Measurements from ENCODE around the gene VPS54.
"Not testable (repeated sequence)": the region's sequence is repeated elsewhere in the genome, so short reads cannot be mapped to it uniquely, and the experiment has no call there.

The VPS54 gene

GRCh38 chr2:63999049-63999448 lies 20.2 kb downstream of the VPS54 start:
- DNase-seq, result no peak
- intact Hi-C loops (cut with DNase I), result no loop called here

DNA sequence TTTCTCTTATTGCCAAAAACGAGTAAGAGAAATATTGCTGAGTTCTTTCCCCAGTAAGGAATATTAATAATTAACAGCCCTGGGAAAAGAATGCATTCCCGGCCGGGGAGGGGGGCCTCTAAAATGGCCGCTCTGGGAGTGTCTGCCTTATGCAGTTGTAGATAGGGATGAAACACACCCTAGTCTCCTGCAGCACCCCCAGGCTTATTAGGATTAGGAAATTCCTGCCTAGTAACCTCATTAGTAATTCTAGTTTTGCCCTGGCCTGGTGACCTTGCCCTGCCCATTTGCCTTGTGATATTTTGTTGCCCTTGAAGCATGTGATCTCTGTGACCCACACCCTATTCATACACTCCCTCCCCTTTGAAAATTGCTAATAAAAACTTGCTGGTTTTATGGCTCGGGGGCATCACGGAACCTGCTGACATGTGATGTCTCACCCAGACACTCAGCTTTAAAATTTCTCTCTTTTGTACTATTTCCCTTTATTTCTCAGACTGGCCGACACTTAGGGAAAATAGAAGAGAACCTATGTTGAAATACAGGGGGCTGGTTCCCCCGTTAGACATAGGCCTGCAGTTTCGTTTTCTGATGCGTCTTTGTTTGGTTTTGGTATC lies 22.5 kb downstream of the VPS54 start:
- intact Hi-C loops (cut with DNase I); DNase-seq: not testable (repeated sequence)

- intact Hi-C loops (cut with DNase I); DNase-seq: not testable (repeated sequence)
Measured at GRCh38 chr2:63994329-63995070, 24.7 kb downstream of the VPS54 start.

GRCh38 chr2:63993871-63994270 lies 25.4 kb downstream of the VPS54 start:
- peak in 1 of 42 donors; percentile 9 for DNase-seq
- intact Hi-C loops (cut with DNase I), result no loop called here

DNA sequence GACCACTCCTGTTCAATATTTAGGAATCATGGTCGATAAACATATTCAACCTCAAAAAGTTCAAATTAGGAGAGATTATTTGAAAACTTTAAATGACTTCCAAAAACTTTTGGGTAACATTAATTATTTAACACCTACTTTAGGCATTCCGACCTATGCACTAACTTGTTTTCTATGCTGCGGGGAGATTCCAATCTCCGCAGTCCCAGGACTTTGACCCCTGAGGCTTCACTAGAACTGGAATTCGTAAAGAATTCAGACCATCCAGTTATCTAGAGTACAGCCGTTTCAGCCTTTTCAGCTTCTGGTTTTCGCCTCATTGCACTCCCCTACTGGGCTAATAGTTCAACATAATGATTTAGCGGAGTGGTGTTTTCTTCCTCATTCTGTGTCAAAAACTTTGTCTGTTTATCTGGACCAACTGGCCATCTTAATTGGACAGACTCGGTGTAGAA lies 26.1 kb downstream of the VPS54 start:
- DNase-seq; intact Hi-C loops (cut with DNase I): not testable (repeated sequence)

- DNase-seq, result no peak
- intact Hi-C loops (cut with DNase I), result no loop called here
Measured at GRCh38 chr2:63992061-63992685, 27.1 kb downstream of the VPS54 start.

- DNase-seq; intact Hi-C loops (cut with DNase I): not testable (repeated sequence)
Measured at GRCh38 chr2:63991173-63991999, 27.8 kb downstream of the VPS54 start.

DNA sequence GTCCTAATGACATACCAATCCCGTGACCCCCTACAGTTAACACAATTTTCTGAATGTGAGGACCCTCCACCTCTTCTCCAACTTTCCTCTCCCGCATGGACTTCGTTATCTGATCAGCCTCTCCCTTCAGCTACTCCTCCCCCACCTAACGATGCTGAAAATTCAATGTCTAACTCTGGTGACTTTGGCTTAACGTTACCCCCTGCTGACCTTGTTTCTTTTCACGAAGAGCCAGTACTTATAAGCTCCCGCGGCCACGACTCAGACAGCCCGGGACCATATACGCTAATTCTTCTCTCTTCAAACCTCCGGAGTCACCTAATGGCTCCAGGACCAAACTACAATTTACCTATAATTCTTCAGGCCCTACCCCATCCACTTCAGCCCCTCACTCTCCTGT lies 29.2 kb downstream of the VPS54 start:
- intact Hi-C loops (cut with DNase I), result no loop called here
- no peak for DNase-seq

DNA sequence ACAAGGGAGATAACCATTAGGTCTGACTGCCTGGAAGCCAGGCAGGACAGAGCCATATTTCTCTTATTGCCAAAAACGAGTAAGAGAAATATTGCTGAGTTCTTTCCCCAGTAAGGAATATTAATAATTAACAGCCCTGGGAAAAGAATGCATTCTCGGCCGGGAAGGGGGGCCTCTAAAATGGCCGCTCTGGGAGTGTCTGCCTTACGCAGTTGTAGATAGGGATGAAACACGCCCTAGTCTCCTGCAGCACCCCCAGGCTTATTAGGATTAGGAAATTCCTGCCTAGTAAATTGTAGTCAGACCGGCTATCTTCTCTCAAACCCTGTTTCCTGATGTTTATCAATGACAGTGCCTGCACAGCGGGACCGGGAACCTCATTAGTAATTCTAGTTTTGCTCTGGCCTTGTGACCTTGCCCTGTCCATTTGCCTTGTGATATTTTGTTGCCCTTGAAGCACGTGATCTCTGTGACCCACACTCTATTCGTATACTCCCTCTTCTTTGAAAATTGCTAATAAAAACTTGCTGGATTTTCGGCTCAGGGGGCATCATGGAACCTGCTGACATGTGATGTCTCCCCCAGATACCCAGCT lies 30.3 kb downstream of the VPS54 start:
- intact Hi-C loops (cut with DNase I); DNase-seq: not testable (repeated sequence)

GRCh38 chr2:63984606-63985359 lies 34.4 kb downstream of the VPS54 start:
- intact Hi-C loops (cut with DNase I), result no loop called here
- DNase-seq, result no peak

DNA sequence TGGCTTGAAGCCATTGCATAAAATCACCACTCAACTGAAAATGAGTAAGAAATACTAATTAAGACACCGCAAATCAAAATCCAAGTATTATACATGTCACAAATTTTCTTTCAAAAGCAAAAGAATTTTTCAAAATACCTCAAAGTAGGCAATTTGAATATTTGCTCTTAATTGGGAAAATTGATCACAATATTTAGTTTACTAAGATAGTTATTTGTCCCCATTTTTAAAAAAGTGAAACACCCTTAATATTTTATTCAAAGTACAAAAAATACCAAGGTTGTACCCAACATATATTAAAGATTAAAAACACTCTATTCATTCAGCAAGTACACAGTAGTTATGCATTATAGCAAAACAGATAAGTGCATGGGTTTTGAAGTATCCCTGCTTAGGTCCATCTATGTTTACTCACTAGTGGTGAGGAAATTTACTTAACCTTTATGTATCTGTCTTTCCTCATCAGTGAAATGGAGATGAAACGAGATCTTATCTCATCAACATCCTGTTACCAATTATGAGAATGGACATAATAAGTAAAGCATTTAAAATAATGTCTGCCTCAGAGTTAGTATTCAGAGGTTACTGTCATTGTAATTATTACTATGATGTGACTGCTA lies 35.1 kb downstream of the VPS54 start:
- DNase-seq, result no peak
- intact Hi-C loops (cut with DNase I), result no loop called here

GRCh38 chr2:63982335-63982734 lies 36.9 kb downstream of the VPS54 start:
- no peak for DNase-seq

DNA sequence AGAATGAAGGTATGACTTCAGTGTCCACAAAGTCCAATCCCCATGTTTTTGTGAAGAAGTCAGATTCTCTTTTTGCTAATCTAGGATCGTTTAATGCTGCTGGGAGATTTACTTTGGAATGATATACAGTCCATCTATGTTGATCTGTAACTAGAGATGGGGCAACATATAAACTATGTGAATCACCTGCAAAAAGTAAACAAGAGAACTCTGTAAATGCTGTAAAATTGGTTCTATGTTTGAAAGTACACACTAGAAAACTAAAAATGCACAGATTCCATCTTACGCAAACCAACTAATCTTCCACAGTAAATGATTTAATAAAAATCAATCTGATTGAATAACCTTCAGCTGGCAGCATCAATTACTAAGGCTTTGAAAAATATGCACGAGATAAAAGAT lies 37.5 kb downstream of the VPS54 start:
- DNase-seq, result no peak
- intact Hi-C loops (cut with DNase I), result no loop called here

More at GRCh38 chr2:63982335-63982734, 36.9 kb downstream of the VPS54 start:
- intact Hi-C loops (cut with DNase I), result no loop called here

DNA sequence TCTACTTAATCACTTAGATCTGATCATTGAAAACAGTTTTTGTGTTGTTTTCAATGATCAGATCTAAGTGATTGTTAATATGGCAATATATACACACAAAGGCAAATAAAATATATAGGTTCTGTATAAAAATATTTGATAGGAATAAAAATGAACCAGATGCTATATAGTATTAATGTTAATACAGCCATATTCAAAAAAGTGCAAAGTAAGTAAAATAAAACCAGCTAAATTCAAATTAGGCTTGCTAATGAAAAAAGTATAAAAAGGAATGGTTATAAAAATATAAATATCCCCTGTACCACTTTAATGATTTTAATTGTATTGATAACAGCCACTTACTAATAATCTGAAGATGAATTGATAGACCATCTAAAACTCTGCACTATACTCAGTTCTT lies 38.4 kb downstream of the VPS54 start:
- no peak for DNase-seq
- intact Hi-C loops (cut with DNase I), result no loop called here

DNA sequence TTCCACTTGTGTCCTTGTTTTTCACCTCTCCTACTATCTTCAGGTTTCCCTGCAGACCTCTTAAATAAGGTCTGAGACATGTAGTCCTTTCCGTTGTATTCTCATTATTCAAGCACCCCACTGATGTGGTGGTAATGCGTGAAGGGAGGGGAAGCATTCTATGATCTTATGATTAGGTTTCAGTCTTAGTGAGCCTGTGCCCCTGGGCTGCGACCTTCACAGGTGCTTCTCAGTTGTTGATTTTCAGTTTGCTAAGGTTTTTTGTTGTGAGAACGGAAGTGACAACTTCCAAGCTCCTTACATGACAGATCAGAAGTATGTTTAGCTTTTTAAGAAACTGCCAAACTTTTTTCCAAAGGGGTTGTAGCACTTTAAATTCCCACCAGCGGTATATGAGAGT lies 41.3 kb downstream of the VPS54 start:
- no peak for DNase-seq
- intact Hi-C loops (cut with DNase I), result no loop called here

DNA sequence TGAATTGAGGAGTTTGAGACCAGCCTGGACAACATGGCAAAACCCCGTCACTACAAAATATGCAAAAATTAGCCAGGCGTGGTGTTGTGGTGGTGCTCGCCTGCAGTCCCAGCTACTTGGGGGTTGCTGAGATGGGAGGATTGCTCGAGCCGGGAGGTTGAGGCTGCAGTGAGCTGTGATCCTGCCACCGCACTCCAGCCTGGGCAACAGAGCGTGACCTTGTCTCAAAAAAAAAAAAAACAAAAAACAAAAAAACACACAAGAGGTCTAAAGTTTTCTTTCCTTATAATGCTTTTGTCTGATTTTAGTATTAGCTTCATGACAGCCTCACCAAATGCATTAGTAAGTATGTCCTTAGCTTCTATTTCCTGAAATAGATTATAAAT lies 43.1 kb downstream of the VPS54 start:
- DNase-seq, result no peak
- intact Hi-C loops (cut with DNase I), result no loop called here

- DNase-seq, result no peak
- intact Hi-C loops (cut with DNase I), result no loop called here
Measured at GRCh38 chr2:63975437-63976124, 43.6 kb downstream of the VPS54 start.
